HepG2 (cell line): ENCODE data around the gene PLXND1. TPM values are rescaled to one million over a fixed set of nuclear protein-coding genes. Genes with fewer than 3 reads are reported as not detected.

Experiments used
- AFF4 ChIP-seq: sonication (generic); formaldehyde crosslinking; IDR thresholded peaks from 2 replicates; pipeline ENCODE4 v1.4.0; 2020; ENCODE audit warnings: missing genetic modification reagents
- HOXD1 ChIP-seq: sonication (generic); formaldehyde crosslinking; IDR thresholded peaks from 2 replicates; pipeline ENCODE4 v1.5.0; 2020; ENCODE audit warnings: missing genetic modification reagents
- NFAT5 ChIP-seq: sonication (generic); formaldehyde crosslinking; IDR thresholded peaks from 2 replicates; pipeline ENCODE4 v1.4.0; 2020; ENCODE audit warnings: missing genetic modification reagents
- NFE2 ChIP-seq: sonication (generic); formaldehyde crosslinking; IDR thresholded peaks from 2 replicates; pipeline ENCODE4 v1.4.0; 2020; ENCODE audit warnings: missing genetic modification reagents
- ZBTB4 ChIP-seq: sonication (generic); formaldehyde crosslinking; IDR thresholded peaks from 2 replicates; pipeline ENCODE4 v1.4.0; 2020; ENCODE audit warnings: missing genetic modification reagents, mild to moderate bottlenecking, borderline replicate concordance
- ZNF101 ChIP-seq: sonication (generic); formaldehyde crosslinking; IDR thresholded peaks from 2 replicates; pipeline ENCODE4 v1.4.0; 2020; ENCODE audit warnings: mild to moderate bottlenecking, low read depth, missing genetic modification reagents, borderline replicate concordance
- ZNF230 ChIP-seq: sonication (generic); formaldehyde crosslinking; IDR thresholded peaks from 2 replicates; pipeline ENCODE4 v1.4.0; 2020; ENCODE audit warnings: mild to moderate bottlenecking, missing genetic modification reagents
- ZNF343 ChIP-seq: sonication (generic); formaldehyde crosslinking; IDR thresholded peaks from 2 replicates; pipeline ENCODE4 v1.4.0; 2020; ENCODE audit warnings: mild to moderate bottlenecking, missing genetic modification reagents
- ZSCAN25 ChIP-seq: sonication (generic); formaldehyde crosslinking; IDR thresholded peaks from 2 replicates; pipeline ENCODE4 v1.8.0; 2022; ENCODE audit warnings: mild to moderate bottlenecking, missing genetic modification reagents
- polyA plus RNA-seq, 8 experiments: library from polyadenylated mRNA; depleted of rRNA in 3 of 8; stranded (reverse) in 7 of 8; unstranded in 1 of 8; fragments of >200 nt; fragmentation: Illumina TruSeq in 4 of 8; extraction: Trizol in 4 of 8; gene quantifications; 2 replicates each; pipeline versions ENCODE4 v1.2.1 to v1.2.3, GENCODE V29; 2011 to 2016; ENCODE audit warnings: low read depth in 4 of 8, missing spikeins in 1 of 8, mixed read lengths in 1 of 8; ENCODE audit not compliant: insufficient read depth in 1 of 8
- total RNA-seq, 5 experiments: library from RNA; depleted of rRNA; stranded (reverse); fragments of >200 nt; fragmentation: Illumina TruSeq; extraction: Trizol; gene quantifications; 2 replicates each; pipeline ENCODE4 v1.2.3, GENCODE V29; 2016; ENCODE audit warnings: low read depth in 1 of 5
- TF ChIP-seq, protein P1 (sequence below): sonication (generic); formaldehyde crosslinking; IDR thresholded peaks from 2 replicates; pipeline ENCODE4 v1.8.1; 2022; ENCODE audit warnings: low read depth, mild to moderate bottlenecking, missing genetic modification reagents

Gene PLXND1
- total and polyA plus RNA-seq, 2 of the 13 experiments (the other 11 are each of a cell fraction or from before 2014, with no cell fraction given), result 15.9 to 42.0 TPM

- TF ChIP-seq AFF4 (CRISPR knock-in tag) (no peak; the same call in 1 of the 2 replicates), NFAT5 (no peak), ZBTB4 (CRISPR knock-in tag) (0 out of 2 replicates have a peak, but pooled peaks have one; percentile 84), NFE2 (CRISPR knock-in tag) (no peak), ZNF230 (no peak; the same call in 1 of the 2 replicates), ZNF343 (CRISPR knock-in tag) (no peak), HOXD1 (CRISPR knock-in tag) (peak; percentile 73; the same call in 1 of the 2 replicates), ZNF101 (no peak), ZSCAN25 (0 out of 2 replicates have a peak, but pooled peaks have one; percentile 58)
- TF ChIP-seq, protein P1, sequence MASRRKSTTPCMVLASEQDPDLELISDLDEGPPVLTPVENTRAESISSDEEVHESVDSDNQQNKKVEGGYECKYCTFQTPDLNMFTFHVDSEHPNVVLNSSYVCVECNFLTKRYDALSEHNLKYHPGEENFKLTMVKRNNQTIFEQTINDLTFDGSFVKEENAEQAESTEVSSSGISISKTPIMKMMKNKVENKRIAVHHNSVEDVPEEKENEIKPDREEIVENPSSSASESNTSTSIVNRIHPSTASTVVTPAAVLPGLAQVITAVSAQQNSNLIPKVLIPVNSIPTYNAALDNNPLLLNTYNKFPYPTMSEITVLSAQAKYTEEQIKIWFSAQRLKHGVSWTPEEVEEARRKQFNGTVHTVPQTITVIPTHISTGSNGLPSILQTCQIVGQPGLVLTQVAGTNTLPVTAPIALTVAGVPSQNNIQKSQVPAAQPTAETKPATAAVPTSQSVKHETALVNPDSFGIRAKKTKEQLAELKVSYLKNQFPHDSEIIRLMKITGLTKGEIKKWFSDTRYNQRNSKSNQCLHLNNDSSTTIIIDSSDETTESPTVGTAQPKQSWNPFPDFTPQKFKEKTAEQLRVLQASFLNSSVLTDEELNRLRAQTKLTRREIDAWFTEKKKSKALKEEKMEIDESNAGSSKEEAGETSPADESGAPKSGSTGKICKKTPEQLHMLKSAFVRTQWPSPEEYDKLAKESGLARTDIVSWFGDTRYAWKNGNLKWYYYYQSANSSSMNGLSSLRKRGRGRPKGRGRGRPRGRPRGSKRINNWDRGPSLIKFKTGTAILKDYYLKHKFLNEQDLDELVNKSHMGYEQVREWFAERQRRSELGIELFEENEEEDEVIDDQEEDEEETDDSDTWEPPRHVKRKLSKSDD (CRISPR knock-in tag), result 0 out of 2 replicates have a peak, but pooled peaks have one; percentile 46
These were observed 12.7 kb downstream of the PLXND1 start (continued) for GRCh38 chr3:129593595-129594339.
